ENCODE data around the gene MAPKAP1. TPM values are rescaled to one million over a fixed set of nuclear protein-coding genes. Genes with fewer than 3 reads are reported as not detected.

MAPKAP1 gene
- total RNA-seq, 1 donor from 2014 or later: 96.2 TPM

- intact Hi-C loops (cut with DNase I): no loop called here
- DNase-seq (ENCODE audit: low spot score): no peak
Observed at GRCh38 chr9:125398243-125398642, 308.8 kb downstream of the MAPKAP1 start.

DNA sequence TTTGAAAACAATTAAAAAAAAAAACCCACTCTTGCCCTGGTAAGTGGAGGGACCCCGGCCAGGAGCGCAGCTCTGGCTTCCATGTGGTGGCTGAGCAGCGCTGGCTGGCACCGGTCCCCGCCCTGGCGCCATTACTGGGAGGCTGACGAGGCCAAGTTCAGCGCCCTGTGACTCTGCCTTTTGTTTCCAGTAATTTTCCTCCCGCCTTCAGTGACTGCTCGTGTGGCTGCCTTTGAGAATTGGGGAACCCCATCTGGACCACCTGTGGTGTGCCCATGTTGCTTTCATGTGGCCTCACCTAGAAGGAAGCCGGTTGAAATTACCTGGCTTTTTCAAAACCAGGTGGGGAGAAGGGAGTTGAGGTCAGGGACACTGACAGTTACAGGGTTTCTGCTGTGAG, 309.3 kb downstream of the MAPKAP1 start:
- DNase-seq (ENCODE audit: low spot score): no peak
- intact Hi-C loops (cut with DNase I): no loop called here

DNA sequence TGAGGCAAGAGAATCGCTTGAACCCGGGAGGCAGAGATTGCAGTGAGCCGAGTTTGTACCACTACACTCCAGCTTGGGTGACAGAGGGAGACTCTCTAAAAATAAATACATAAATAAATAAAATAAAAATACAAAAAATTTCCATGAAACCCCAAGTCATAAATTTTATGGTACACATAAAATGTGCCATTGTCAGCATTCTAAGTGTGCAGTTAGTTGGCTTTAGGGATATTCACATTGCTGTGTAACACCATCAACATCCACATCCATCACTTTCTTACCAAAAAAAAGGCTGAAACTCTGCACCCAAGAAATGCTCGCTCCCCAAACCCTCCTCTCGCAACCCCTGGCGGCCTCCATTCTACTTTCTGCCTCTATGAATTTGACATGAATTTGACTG, 310.2 kb downstream of the MAPKAP1 start:
- no peak for DNase-seq (ENCODE audit: low spot score)

DNA sequence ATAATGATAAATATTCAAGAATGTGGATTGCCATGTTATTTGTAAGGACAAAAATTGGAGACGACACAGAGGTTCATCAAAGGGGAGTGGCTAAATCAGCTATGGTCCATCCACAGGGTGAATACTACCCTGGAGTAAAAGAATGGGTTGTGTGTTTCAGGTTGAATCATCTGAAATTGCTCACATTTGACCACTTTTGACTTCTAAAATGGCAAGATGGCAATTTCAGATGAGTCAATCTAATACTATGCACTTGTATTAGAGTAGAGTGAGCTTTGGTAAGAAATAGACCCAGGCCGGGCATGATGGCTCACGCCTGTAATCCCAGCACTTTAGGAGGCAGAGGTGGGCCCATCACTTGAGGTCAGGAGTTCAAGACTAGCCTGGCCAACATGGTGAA, 313.6 kb downstream of the MAPKAP1 start:
- no peak for DNase-seq (ENCODE audit: low spot score)
- intact Hi-C loops (cut with DNase I): no loop called here

More for the DNA sequence above, 310.2 kb downstream of the MAPKAP1 start:
- intact Hi-C loops (cut with DNase I): no loop called here

- DNase-seq (ENCODE audit: low spot score): no peak
- intact Hi-C loops (cut with DNase I): no loop called here
Observed at GRCh38 chr9:125391704-125392103, 315.3 kb downstream of the MAPKAP1 start.

- intact Hi-C loops (cut with DNase I): no loop called here
- no peak for DNase-seq (ENCODE audit: low spot score)
Observed at GRCh38 chr9:125388978-125389377, 318.0 kb downstream of the MAPKAP1 start.

DNA sequence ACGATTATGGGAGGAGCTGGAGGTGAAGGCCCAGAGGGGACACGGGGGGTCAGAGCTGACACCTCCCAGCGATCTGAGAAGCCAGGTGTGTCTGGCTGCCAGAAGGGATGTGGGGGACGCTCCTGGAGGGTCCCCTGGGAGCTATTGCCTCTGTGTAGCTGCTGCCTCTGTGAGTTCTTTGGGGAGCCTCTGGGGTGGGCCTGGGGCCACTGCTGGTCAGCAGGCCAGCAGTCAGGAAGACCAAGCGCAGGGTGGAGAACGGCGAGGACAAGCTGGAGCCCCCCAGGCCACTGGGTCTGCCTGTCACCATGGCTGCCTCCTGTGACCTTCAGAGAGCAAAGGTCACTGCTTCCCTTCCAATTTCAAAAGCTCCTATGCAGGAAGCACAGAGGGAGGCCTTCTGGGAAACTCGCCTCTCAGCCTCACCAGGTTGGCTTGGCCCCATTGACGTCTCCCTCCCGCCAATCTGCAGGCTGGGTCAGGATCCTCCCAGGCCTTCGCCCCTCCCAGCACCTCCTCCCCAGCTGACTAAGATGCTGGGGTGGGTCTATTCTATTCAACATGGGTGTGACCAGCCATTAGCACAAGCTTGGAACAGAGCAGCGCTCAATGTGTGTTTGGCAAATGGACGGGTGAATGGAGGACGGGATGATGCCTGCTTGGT, 319.0 kb downstream of the MAPKAP1 start:
- intact Hi-C loops (cut with DNase I): no loop called here
- no peak for DNase-seq (ENCODE audit: low spot score)

Other genes with a start within 250 kb of the MAPKAP1 start
- gene PBX3, start 40.2 kb upstream of the MAPKAP1 start, total RNA-seq: 56.2 TPM